NT2/D1 (cell line): ENCODE measurements around the gene NABP1.

Experiments
- SUZ12 ChIP-seq: IDR thresholded peaks from 2 replicates; pipeline ENCODE4 v1.6.1; 2011; ENCODE audit not compliant: insufficient read length, insufficient read depth; ENCODE audit errors: extremely low read depth
- YY1 ChIP-seq: IDR thresholded peaks from 2 replicates; pipeline ENCODE4 v1.6.1; 2011; ENCODE audit not compliant: insufficient read length, insufficient read depth
- ZNF274 ChIP-seq: IDR thresholded peaks from 2 replicates; pipeline ENCODE4 v1.6.1; 2011; ENCODE audit warnings: mild to moderate bottlenecking, low read depth, low read length

DNA sequence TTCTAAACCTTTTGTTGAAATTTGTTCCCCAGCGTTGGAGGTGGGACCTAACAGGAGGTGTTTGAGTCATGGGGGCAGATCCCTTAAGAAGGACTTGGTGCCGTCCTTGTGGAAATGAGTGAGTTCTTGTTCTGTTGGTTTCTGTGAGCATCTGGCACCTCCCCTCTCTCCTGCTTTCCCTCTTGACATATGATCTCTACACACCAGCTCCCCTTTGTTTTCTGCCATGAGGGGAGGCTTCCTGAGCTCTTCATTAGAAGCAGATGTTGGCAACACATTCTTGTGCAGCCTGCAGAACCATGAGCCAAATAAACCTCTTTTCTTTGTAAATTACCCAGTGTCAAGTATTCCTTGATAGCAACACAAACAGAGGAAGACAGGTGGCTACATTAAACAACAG is 23.8 kb downstream of the NABP1 start:
- TF ChIP-seq YY1 (no peak), ZNF274 (no peak), SUZ12 (no peak)
